ENCODE data around the gene FAM184B. TPM values are rescaled to one million over a fixed set of nuclear protein-coding genes. Genes with fewer than 3 reads are reported as not detected.

FAM184B gene
- total and polyA plus RNA-seq, 2 of the 4 experiments (the other 2 are of a cell fraction) = 0.07 to 0.18 TPM

DNA sequence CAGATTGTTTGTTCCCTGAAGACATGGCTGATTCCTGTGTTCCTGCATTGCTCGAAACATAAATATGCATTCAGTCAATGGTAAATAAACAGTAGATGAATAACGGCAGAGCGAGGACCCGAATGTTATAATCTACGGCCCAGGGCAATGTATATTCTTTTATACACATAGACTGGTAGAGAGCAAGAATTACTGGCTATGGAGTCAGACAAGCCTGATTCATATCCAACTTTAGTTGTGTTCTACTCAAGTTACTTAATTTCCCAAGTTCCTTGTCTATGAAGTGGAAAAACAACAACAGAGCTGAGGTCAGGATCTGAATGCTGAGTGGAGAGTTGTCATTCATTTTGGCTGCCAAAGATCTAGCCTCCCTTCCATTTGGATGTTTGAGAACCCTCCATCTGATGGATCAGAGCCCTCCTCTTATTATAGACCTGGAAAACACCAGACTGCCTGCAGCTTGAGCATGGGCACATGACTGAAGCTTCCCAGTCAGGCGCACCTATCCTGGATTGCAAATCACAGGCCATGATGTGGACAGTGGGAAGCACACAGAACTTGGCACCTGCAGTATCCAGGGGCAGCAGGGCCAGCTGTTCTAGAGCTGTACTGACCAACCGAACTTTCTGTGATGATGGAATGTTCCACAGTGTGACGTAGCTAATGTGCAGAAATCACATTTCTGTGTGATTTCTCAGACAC is 80.1 kb downstream of the FAM184B start:
- Histone ChIP-seq H2BK15ac (ENCODE audit: low read depth, low read length) (no peak overlapping the region), H3K4ac (ENCODE audit: low read depth, low read length) (no peak overlapping the region), H2AK9ac (replicated peaks; ENCODE audit: low read depth, low read length, poor library complexity) (no peak overlapping the region), H3K4me3 (ENCODE audit: insufficient read depth, low read depth, low read length) (no peak overlapping the region), H3K18ac (ENCODE audit: low read depth, low read length) (no peak overlapping the region), H3K4me1 (ENCODE audit: control insufficient read depth, insufficient read depth, low read length) (no peaks in the 10 kb centered on the region), H3K4me2 (ENCODE audit: low read depth, low read length) (no peak overlapping the region), H3K56ac (ENCODE audit: extremely low read depth, insufficient read depth, low read length) (no peak overlapping the region), H4K20me1 (ENCODE audit: insufficient read depth, low read length) (no peaks in the 10 kb centered on the region), H4K5ac (ENCODE audit: low read depth, low read length) (no peak overlapping the region), H2BK120ac (ENCODE audit: low read depth, low read length) (no peak overlapping the region), H3K9me3 (ENCODE audit: control insufficient read depth, insufficient read depth, low read length) (no peaks in the 10 kb centered on the region), H3K79me1 (ENCODE audit: low read depth in 1 of 2, low read length in 2 of 2) (no peaks in the 10 kb centered on the region), H2AK5ac (ENCODE audit: low read depth, low read length) (no peak overlapping the region), H3K9ac (ENCODE audit: low read depth, low read length) (no peak overlapping the region), H3K23ac (ENCODE audit: low read depth, low read length) (no peak overlapping the region), H3K14ac (replicated peaks; ENCODE audit: low read depth, low read length) (no peak overlapping the region), H3K36me3 (ENCODE audit: control insufficient read depth, insufficient read depth, low read length) (no peaks in the 10 kb centered on the region), H2AFZ (replicated peaks; ENCODE audit: low read length, poor library complexity) (no peak overlapping the region), H4K91ac (ENCODE audit: insufficient read depth, low read depth, low read length) (no peak overlapping the region), H3K27me3 (ENCODE audit: control insufficient read depth, insufficient read depth, low read length) (no peaks in the 10 kb centered on the region), H3K27ac (ENCODE audit: insufficient read depth, low read length) (no peak overlapping the region), H3K9me1 (ENCODE audit: insufficient read depth, low read length) (no peaks in the 10 kb centered on the region), H2BK20ac (ENCODE audit: low read depth, low read length) (no peak overlapping the region), H2BK5ac (ENCODE audit: low read depth, low read length, poor library complexity, severe bottlenecking) (no peak overlapping the region), H4K8ac (ENCODE audit: low read depth in 2 of 2, low read length in 2 of 2) (no peak overlapping the region)
- DNase-seq = no peak
- in situ Hi-C loops (cut with MboI; ENCODE audit: low sequenced_read_pairs) = no loop called here
- no peak for TF ChIP-seq BHLHE40 (IDR thresholded peaks at IDR 0.05; ENCODE audit: low read depth, low read length)
- TF ChIP-seq MAZ (IDR thresholded peaks at IDR 0.05; ENCODE audit: borderline replicate concordance, low read depth, low read length) = no peak
- TF ChIP-seq, protein P1, sequence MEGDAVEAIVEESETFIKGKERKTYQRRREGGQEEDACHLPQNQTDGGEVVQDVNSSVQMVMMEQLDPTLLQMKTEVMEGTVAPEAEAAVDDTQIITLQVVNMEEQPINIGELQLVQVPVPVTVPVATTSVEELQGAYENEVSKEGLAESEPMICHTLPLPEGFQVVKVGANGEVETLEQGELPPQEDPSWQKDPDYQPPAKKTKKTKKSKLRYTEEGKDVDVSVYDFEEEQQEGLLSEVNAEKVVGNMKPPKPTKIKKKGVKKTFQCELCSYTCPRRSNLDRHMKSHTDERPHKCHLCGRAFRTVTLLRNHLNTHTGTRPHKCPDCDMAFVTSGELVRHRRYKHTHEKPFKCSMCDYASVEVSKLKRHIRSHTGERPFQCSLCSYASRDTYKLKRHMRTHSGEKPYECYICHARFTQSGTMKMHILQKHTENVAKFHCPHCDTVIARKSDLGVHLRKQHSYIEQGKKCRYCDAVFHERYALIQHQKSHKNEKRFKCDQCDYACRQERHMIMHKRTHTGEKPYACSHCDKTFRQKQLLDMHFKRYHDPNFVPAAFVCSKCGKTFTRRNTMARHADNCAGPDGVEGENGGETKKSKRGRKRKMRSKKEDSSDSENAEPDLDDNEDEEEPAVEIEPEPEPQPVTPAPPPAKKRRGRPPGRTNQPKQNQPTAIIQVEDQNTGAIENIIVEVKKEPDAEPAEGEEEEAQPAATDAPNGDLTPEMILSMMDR (conservative IDR thresholded peaks at IDR 0.05; ENCODE audit: low read depth, low read length) = no peak
- TF ChIP-seq NFE2L2 (IDR thresholded peaks at IDR 0.05; ENCODE audit: low read depth, low read length) = no peak
- no peak for TF ChIP-seq RCOR1 (IDR thresholded peaks at IDR 0.05; ENCODE audit: insufficient replicate concordance, low read length)
- no peak for TF ChIP-seq CEBPB (IDR thresholded peaks at IDR 0.05; ENCODE audit: low read depth, low read length)
- TF ChIP-seq, protein P2, sequence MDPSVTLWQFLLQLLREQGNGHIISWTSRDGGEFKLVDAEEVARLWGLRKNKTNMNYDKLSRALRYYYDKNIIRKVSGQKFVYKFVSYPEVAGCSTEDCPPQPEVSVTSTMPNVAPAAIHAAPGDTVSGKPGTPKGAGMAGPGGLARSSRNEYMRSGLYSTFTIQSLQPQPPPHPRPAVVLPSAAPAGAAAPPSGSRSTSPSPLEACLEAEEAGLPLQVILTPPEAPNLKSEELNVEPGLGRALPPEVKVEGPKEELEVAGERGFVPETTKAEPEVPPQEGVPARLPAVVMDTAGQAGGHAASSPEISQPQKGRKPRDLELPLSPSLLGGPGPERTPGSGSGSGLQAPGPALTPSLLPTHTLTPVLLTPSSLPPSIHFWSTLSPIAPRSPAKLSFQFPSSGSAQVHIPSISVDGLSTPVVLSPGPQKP (IDR thresholded peaks at IDR 0.05; ENCODE audit: borderline replicate concordance, low read depth, low read length) = no peak
- TF ChIP-seq SMC3 (IDR thresholded peaks at IDR 0.05; ENCODE audit: low read depth, low read length) = no peak
- no peak for TF ChIP-seq MAFK (IDR thresholded peaks at IDR 0.05; ENCODE audit: low read depth, low read length)
- TF ChIP-seq RAD21 (IDR thresholded peaks at IDR 0.05; ENCODE audit: low read length) = no peak
- TF ChIP-seq MXI1 (IDR thresholded peaks at IDR 0.05; ENCODE audit: borderline replicate concordance, low read depth, low read length) = no peak
- no peak for TF ChIP-seq CHD1 (IDR thresholded peaks at IDR 0.05; ENCODE audit: low read depth, low read length)
- TF ChIP-seq POLR2A (IDR thresholded peaks at IDR 0.05; ENCODE audit: low read depth, low read length) = no peak
- no peak for TF ChIP-seq FOS (IDR thresholded peaks at IDR 0.05; ENCODE audit: low read depth, low read length)
- no peak for TF ChIP-seq RFX5 (IDR thresholded peaks at IDR 0.05; ENCODE audit: low read depth, low read length)
- TF ChIP-seq, protein P3, sequence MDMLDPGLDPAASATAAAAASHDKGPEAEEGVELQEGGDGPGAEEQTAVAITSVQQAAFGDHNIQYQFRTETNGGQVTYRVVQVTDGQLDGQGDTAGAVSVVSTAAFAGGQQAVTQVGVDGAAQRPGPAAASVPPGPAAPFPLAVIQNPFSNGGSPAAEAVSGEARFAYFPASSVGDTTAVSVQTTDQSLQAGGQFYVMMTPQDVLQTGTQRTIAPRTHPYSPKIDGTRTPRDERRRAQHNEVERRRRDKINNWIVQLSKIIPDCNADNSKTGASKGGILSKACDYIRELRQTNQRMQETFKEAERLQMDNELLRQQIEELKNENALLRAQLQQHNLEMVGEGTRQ (IDR thresholded peaks at IDR 0.05; ENCODE audit: low read depth, low read length) = no peak
- CTCF ChIA-PET = no interaction called here
- intact Hi-C loops (cut with micrococcal nuclease) = no loop called here
- POLR2A ChIA-PET (ENCODE audit: unreplicated experiment) = no interaction called here
- WGBS, 2 experiments (ENCODE audit: extremely low coverage in 2 of 2, insufficient read length in 1 of 2) = 77% methylated on average over 2 of the region's 8 CpGs; no CpG with 5 or more reads in 1 of the 2 experiments
- no peak for ATAC-seq (ENCODE audit: low read depth)
- BruUV-seq (replicated peaks) = no TSS peak
- dilution Hi-C loops (cut with HindIII; ENCODE audit: low sequenced_read_pairs, unreplicated experiment) = no loop called here
